GM19099 (cell line): ENCODE measurements around the gene CALR3.

Experiments
- POLR2A ChIP-seq: IDR thresholded peaks from 3 replicates; pipeline ENCODE4 v1.6.1; 2011; ENCODE audit warnings: low read depth; ENCODE audit not compliant: insufficient read length; ENCODE audit errors: extremely low read depth

CALR3 gene

GRCh38 chr19:16527334-16527935 lies 31.5 kb upstream of the CALR3 start:
- TF ChIP-seq POLR2A: no peak

DNA sequence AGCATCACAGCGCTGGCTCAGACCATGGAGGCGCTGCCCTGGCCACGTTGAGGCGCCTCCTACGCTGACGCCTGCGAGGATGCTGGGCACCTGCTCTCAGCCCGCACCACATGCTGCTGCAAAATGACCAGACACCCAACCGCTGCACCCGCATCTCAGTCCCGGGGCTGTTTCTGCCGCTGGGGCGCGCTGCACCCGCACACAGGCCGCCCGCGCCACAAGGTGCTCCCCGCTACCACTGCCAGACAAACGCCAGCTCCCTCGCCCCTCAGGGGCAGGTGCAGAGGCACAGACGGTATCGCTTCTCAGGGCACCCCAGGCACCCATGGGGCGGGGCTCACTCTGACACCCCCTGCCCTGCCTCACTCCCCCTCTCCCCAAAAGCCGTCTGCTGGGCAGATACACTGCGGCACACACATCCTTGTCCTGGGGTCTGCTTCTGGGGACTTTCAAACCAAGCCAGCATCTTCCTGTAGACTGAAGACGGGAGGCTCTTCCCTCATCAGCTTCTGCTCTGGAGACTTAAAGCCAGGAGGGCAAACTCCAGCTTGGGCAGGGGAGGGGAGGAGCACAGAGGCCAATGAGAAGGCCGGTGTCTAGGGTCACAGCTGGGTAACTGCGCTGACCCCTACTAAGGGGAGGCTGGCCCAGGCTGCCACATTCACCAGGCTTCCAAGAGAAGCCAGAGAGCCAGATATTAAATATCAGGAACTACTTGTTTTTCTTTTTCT lies 29.9 kb upstream of the CALR3 start:
- TF ChIP-seq POLR2A: no peak

DNA sequence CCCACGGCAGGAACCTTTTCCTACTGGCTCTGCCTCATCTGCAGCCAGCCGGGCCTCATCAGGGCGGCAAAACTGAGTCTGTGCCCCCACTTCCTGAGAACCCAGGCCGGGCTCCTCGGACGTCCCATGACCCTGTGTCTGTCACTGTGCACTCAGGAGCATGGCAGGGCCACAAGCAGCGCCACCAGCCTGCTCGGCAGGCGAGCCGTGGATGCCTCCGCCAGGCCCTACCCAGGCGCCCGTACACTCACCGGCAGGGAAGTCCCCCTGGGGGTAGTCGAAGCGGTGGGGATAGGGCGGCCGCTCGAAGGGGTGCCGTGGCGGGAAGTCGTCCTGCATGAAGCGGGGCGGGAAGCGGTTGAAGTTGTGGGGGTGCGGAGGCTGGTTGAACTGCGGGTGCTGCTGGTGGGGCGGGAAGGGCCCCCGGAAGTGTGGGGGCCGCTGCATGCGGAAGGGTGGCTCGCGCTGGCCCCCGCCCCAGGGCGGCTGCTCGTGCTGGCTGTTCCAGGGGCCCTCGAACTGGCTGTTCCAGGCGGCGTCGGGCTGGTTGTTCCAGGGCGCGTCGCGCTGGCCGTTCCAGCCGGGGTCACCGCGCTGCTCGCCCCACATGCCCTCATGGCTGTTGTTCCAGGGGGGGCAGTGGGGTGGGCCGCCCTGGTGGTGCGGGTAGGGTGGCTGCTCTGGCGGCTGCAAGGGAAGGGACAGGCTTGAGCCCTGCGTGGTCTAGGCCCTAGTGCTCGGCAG lies 29.2 kb upstream of the CALR3 start:
- no peak for TF ChIP-seq POLR2A

GRCh38 chr19:16522559-16523377 lies 26.8 kb upstream of the CALR3 start:
- no peak for TF ChIP-seq POLR2A

- TF ChIP-seq POLR2A: no peak
Observed at GRCh38 chr19:16521715-16522289, 25.8 kb upstream of the CALR3 start.

GRCh38 chr19:16520986-16521624 lies 25.1 kb upstream of the CALR3 start:
- no peak for TF ChIP-seq POLR2A

DNA sequence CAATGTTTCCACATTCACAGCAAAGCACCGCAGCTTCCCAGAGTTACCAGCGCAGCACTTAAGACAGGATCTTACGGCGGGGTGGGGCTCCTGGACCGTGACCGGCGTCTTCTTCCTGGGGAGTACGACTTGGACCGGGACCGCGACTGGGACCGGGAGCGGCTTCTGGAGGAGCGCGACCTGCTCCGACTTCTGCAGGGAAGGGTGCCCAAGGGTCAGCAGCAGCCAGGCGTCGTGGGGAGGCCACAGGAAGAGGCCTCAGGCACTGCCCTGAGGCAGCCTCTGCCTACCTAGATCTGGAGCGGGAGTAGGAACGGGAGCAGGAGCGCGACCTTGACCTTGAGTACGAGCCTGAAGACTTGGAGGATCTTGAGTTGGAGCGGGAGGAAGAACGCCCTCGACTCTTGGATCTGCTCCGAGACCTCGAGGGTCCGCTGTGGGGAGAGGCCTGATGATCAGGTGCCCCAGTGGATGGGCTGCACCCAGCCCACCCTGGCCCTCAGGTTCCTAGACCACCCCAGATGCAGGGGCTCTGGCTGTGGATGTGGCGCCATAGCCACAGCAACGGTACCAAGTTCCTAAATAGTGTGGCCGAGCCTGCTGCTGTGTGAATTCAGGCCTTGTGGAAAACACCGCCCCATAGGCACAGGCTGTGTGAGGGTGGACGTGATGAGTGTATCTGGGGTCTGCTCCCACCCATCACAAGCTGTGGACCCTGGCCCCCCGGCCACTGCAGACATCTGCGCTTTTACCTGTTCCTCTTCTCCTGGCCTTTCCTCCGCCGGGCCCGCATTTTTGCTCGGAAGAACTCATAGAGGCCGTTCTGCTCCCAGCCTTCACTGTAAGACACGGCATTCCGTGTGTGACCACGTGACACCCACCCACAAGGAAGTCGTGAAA lies 24.4 kb upstream of the CALR3 start:
- TF ChIP-seq POLR2A: no peak

- no peak for TF ChIP-seq POLR2A
Observed at GRCh38 chr19:16519230-16519687, 23.3 kb upstream of the CALR3 start.

DNA sequence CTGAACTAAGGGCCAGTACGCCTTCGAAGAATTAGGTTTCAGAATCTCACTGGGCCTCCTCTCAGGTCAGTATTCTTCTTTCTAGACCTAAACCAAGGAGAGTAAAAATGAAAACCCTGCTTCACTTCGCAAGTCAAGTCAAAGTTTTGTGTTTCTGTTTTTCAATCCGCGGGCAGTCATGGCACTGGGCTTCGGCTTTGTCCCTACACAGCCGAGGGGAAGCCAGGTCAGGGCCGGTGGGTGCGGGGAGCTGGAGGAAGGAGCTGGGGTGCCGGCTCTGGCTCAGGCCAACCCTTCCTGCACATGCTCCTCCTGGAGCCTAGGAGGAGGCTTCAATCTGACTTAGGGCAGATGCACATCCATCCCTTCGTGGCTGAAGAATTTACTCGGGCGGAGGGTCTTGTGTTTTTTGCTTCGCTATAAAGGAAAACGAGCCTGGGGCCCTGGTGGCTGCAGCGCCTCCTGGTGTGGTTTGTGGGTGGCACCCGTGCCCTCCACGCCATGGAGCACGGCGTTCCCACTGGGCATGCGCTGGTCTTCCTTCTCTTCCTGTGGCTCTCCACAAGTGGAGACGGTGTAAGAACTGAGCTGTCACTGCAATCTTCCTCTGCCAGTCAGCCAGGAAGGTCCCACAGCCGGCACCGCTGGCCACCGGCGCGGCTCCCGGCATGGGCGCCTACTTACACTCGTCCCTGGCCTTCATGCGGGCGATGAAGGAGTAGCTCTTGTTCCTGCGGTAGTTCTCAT lies 22.7 kb upstream of the CALR3 start:
- no peak for TF ChIP-seq POLR2A

DNA sequence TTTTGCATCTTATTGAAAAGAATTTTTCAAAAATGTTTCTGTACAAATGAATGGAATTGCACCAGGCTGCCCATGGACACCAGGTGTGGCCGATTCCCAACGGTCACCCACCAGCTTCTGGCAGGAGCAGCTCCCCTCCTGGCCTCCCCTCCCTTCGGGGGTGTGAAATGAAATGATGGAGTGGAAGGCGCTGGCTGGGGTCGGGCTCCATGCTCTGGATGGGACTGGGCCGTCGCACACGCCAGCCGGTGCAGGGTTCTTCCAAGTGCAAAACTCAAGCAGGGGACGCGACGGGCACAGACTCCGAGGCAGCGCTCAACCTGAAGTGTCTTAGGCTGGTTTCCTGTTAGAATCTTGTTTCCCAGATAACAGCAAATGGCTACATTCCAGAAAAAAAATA lies 22.1 kb upstream of the CALR3 start:
- TF ChIP-seq POLR2A: no peak

GRCh38 chr19:16516923-16517610 lies 21.1 kb upstream of the CALR3 start:
- no peak for TF ChIP-seq POLR2A

GRCh38 chr19:16516381-16516780 lies 20.4 kb upstream of the CALR3 start:
- no peak for TF ChIP-seq POLR2A

GRCh38 chr19:16514383-16515019 lies 18.5 kb upstream of the CALR3 start:
- TF ChIP-seq POLR2A: no peak
